GM12878 (cell line): ENCODE results near the gene PLEKHO1. TPM values are rescaled to one million over a fixed set of nuclear protein-coding genes. Genes with fewer than 3 reads are reported as not detected.

Experiments
- ATAC-seq: fragments of 200-7000 bp; cut with Tn5 transposase; 3 replicates; pipeline ENCODE4 v1.9.1; 2020; ENCODE audit warnings: mild to moderate bottlenecking, moderate library complexity
- BruUV-seq: library from RNA; stranded (reverse); fragments of 400-500 nt; replicated peaks from 2 replicates; lab custom pipeline; 2021; lab: Mats Ljungman, UMichigan
- CTCF ChIA-PET: fragments of 300-600 bp; sonication (Branson Sonifier 250); formaldehyde crosslinking; extraction: SDS; loops from one replicate; lab custom pipeline; 2021; ENCODE audit warnings: inconsistent platforms; lab: Yijun Ruan, JAX
- POLR2A ChIA-PET: fragments of 350-600 bp; formaldehyde crosslinking; extraction: SDS; loops from one replicate; lab custom pipeline; 2021; ENCODE audit warnings: inconsistent platforms; lab: Charles Lee
- RAD21 ChIA-PET: fragments of 300-600 bp; sonication (Branson Sonifier 250); formaldehyde crosslinking; loops from one replicate; lab custom pipeline; 2023; ENCODE audit warnings: antibody characterized with exemption; ENCODE audit not compliant: unreplicated experiment; lab: Charles Lee
- SMC1A ChIA-PET: fragments of 300-600 bp; sonication (Branson Sonifier 250); formaldehyde crosslinking; loops from one replicate; lab custom pipeline; 2023; ENCODE audit not compliant: unreplicated experiment, uncharacterized antibody; lab: Charles Lee
- DNase-seq: peaks from one replicate; pipeline ENCODE4 v3.0.0-alpha.2; 2011; ENCODE audit warnings: low read depth, low spot score
- FAIRE-seq: peaks from 3 replicates; lab custom pipeline; 2011; peaks lifted over from hg19 to GRCh38; lab: Jason Lieb, UNC
- H2AFZ ChIP-seq: 2 replicates; pipeline ENCODE4 v1.6.0; 2011; ENCODE audit warnings: low read depth, low read length, control low read depth; ENCODE audit not compliant: control insufficient read depth
- H3K27ac ChIP-seq: 2 replicates; pipeline ENCODE4 v1.5.1; 2011; ENCODE audit warnings: control low read depth; ENCODE audit not compliant: control insufficient read depth, insufficient read depth
- H3K27me3 ChIP-seq, 2 experiments: replicated peaks in 1 of 2; 2 replicates each; pipeline versions ENCODE4 v1.6.0 to v1.6.1; 2011; ENCODE audit warnings: low read length in 1 of 2; ENCODE audit not compliant: control insufficient read depth in 2 of 2, insufficient read depth in 2 of 2
- H3K36me3 ChIP-seq, 2 experiments: 2 replicates each; pipeline ENCODE4 v1.5.1; 2011; ENCODE audit warnings: low read length in 1 of 2; ENCODE audit not compliant: control insufficient read depth in 2 of 2, insufficient read depth in 2 of 2
- H3K4me1 ChIP-seq: 2 replicates; pipeline ENCODE4 v1.6.1; 2011; ENCODE audit warnings: mild to moderate bottlenecking, low read length, moderate library complexity, mixed read lengths; ENCODE audit not compliant: control insufficient read depth, insufficient read depth
- H3K4me2 ChIP-seq: 2 replicates; pipeline ENCODE4 v1.6.0; 2011; ENCODE audit warnings: control low read depth; ENCODE audit not compliant: control insufficient read depth, insufficient read depth
- H3K4me3 ChIP-seq: fragments of 200-600 bp; sonication (generic); 2 replicates; pipeline ENCODE4 v1.5.1; 2016
- H3K79me2 ChIP-seq: 2 replicates; pipeline ENCODE4 v1.6.0; 2011; ENCODE audit warnings: low read length; ENCODE audit not compliant: control insufficient read depth, insufficient read depth
- H3K9ac ChIP-seq: 2 replicates; pipeline ENCODE4 v1.8.0; 2011; ENCODE audit warnings: low read length, control low read depth, mixed read lengths; ENCODE audit not compliant: control insufficient read depth, insufficient read depth
- H3K9me3 ChIP-seq: replicated peaks from 3 replicates; pipeline ENCODE4 v1.5.1; 2011; ENCODE audit warnings: mild to moderate bottlenecking, low read length; ENCODE audit not compliant: control insufficient read depth, insufficient read depth
- H4K20me1 ChIP-seq: 2 replicates; pipeline ENCODE4 v1.6.0; 2011; ENCODE audit not compliant: control insufficient read depth, insufficient read depth
- CEBPB ChIP-seq, 2 experiments: fragments of 150-350 bp in 1 of 2; IDR thresholded peaks; 2 replicates each; pipeline ENCODE4 v1.6.1; 2012 to 2014; ENCODE audit warnings: low read depth in 2 of 2, low read length in 2 of 2, borderline replicate concordance in 1 of 2, inconsistent platforms in 1 of 2
- CREB1 ChIP-seq: IDR thresholded peaks from 2 replicates; pipeline ENCODE4 v1.6.1; 2012; ENCODE audit warnings: low read depth, mild to moderate bottlenecking, inconsistent platforms
- CUX1 ChIP-seq: IDR thresholded peaks from 2 replicates; pipeline ENCODE4 v1.6.1; 2012; ENCODE audit warnings: improper control_type of control experiment, low read depth, low read length; ENCODE audit not compliant: insufficient replicate concordance
- EGR1 ChIP-seq, 2 experiments: IDR thresholded peaks; 1 replicate in 1 of 2; 2 replicates in 1 of 2; pipeline ENCODE4 v1.6.1; 2011 to 2012; ENCODE audit warnings: low read depth in 2 of 2, low read length in 2 of 2, borderline replicate concordance in 1 of 2, mild to moderate bottlenecking in 1 of 2, moderate library complexity in 1 of 2
- ETV6 ChIP-seq, 2 experiments: fragments of 450-650 bp in 1 of 2; IDR thresholded peaks in 1 of 2; conservative IDR thresholded peaks in 1 of 2; 2 replicates each; pipeline ENCODE4 v1.6.1; 2014; ENCODE audit warnings: antibody characterized with exemption in 1 of 2, borderline replicate concordance in 1 of 2, low read depth in 1 of 2, mild to moderate bottlenecking in 1 of 2, moderate library complexity in 1 of 2
- KLF5 ChIP-seq: fragments of 450-650 bp; IDR thresholded peaks from 2 replicates; pipeline ENCODE4 v1.6.1; 2014; ENCODE audit warnings: mild to moderate bottlenecking; ENCODE audit not compliant: partially characterized antibody
- PAX5 ChIP-seq: IDR thresholded peaks from 2 replicates; pipeline ENCODE4 v1.6.1; 2011; ENCODE audit warnings: low read depth, low read length, borderline replicate concordance
- PML ChIP-seq: IDR thresholded peaks from 2 replicates; pipeline ENCODE4 v1.6.1; 2012; ENCODE audit warnings: low read length, inconsistent platforms
- POU2F2 ChIP-seq: IDR thresholded peaks from 3 replicates; pipeline ENCODE4 v1.6.1; 2011; ENCODE audit warnings: low read depth, mild to moderate bottlenecking, low read length, borderline replicate concordance
- SIN3A ChIP-seq: IDR thresholded peaks from 2 replicates; pipeline ENCODE4 v1.6.1; 2012; ENCODE audit warnings: low read depth, low read length, improper control_type of control experiment
- SMAD1 ChIP-seq: fragments of 450-650 bp; IDR thresholded peaks from 2 replicates; pipeline ENCODE4 v1.6.1; 2018; ENCODE audit warnings: mild to moderate bottlenecking, low read depth; ENCODE audit not compliant: partially characterized antibody
- SMC3 ChIP-seq: IDR thresholded peaks from 2 replicates; pipeline ENCODE4 v1.6.1; 2011; ENCODE audit warnings: low read length, improper control_type of control experiment, borderline replicate concordance
- WGBS: methylation state at CpG from one replicate; pipeline ENCODE4 v1.1.6; 2016; ENCODE audit warnings: low lambda C conversion rate; ENCODE audit not compliant: insufficient replicate concordance, insufficient coverage; ENCODE audit errors: missing lambda C conversion rate; 5-methylcytosine and 5-hydroxymethylcytosine counted together
- in situ Hi-C: fragments of 300-500 bp; cut with MboI; formaldehyde crosslinking; loops from 9 replicates; pipeline ENCODE4 v1.14.3; 2018; ENCODE audit warnings: mixed read lengths
- intact Hi-C: fragments of 100-400 bp; cut with micrococcal nuclease; formaldehyde crosslinking; loops from one replicate; pipeline ENCODE4 v1.14.2; 2022; ENCODE audit not compliant: unreplicated experiment
- polyA plus RNA-seq, 11 experiments: library from polyadenylated mRNA; depleted of rRNA in 4 of 11; unstranded in 6 of 11; stranded (reverse) in 5 of 11; fragments of >200 nt; fragmentation: Nextera tagmentation in 4 of 11; fragmentation: Illumina TruSeq in 1 of 11; extraction: Ambion mirVana in 4 of 11; extraction: Trizol in 1 of 11; gene quantifications; 1 replicate in 1 of 11; 2 replicates in 10 of 11; pipeline versions ENCODE4 v1.2.1 to v1.2.3, GENCODE V29; 2011 to 2016; ENCODE audit warnings: inconsistent platforms in 2 of 11, missing spikeins in 2 of 11, low read depth in 1 of 11
- total RNA-seq, 4 experiments: library from RNA; depleted of rRNA in 3 of 4; stranded (reverse); fragments of >200 nt in 3 of 4; fragmentation: Illumina TruSeq in 1 of 4; extraction: Trizol in 1 of 4; gene quantifications; 2 replicates each; pipeline versions ENCODE4 v1.2.1 to v1.2.3, GENCODE V29; 2013 to 2021

Gene PLEKHO1
- total and polyA plus RNA-seq, 10 of the 15 experiments (the other 5 are each of a cell fraction or from before 2014, with no cell fraction given) = 5.3 to 184 (median 88.8) TPM

GRCh38 chr1:150115121-150115520 is 34.6 kb upstream of the PLEKHO1 start:
- H3K36me3 ChIP-seq = no peaks in the 10 kb centered on the region; a peak in 1 of 4 replicates
- H3K9ac ChIP-seq = no peak overlapping the region
- no TSS peak for BruUV-seq
- H4K20me1 ChIP-seq = no peaks in the 10 kb centered on the region
- intact Hi-C loops (no loop called here), in situ Hi-C loops (no loop called here)
- DNase-seq (no peak), FAIRE-seq (no peak), ATAC-seq (no peak)
- ChIA-PET POLR2A (interaction anchor here (0.7 to 1.1 kb wide), 2 partner anchors 11 to 61 kb away, joined by 3 to 5 read pairs; no protein-coding TSS in a partner anchor), RAD21 (no interaction called here), CTCF (interaction anchor here (1.3 kb wide), 1 partner anchor 50 kb away, joined by 5 read pairs; no protein-coding TSS in a partner anchor), SMC1A (interaction anchor here (1.9 kb wide), 1 partner anchor 12 kb away, joined by 4 read pairs; no protein-coding TSS in a partner anchor)
- H3K4me1 ChIP-seq = no peaks in the 10 kb centered on the region
- H3K4me2 ChIP-seq = no peak overlapping the region
- H3K79me2 ChIP-seq = no peaks in the 10 kb centered on the region
- TF ChIP-seq SIN3A = no peak
- TF ChIP-seq CEBPB (IDR thresholded peaks at IDR 0.05; ENCODE audit: borderline replicate concordance in 1 of 2, low read depth in 2 of 2, low read length in 2 of 2) = no peak
- TF ChIP-seq CREB1 = no peak
- no peak for TF ChIP-seq PAX5
- TF ChIP-seq EGR1 (IDR thresholded peaks at IDR 0.05; ENCODE audit: borderline replicate concordance in 1 of 2, low read depth in 2 of 2, low read length in 2 of 2) = no peak
- H3K9me3 ChIP-seq = peaks cover 1% of the 10 kb centered on the region; the same call in 2 of the 3 replicates
- H3K27ac ChIP-seq = no peak overlapping the region
- no peaks in the 10 kb centered on the region for H3K27me3 ChIP-seq
- 96% methylated on average over 1 of the region's 1 CpG for WGBS
- no peak overlapping the region for H2AFZ ChIP-seq
- H3K4me3 ChIP-seq = no peak overlapping the region

GRCh38 chr1:150118716-150119115 is 31.0 kb upstream of the PLEKHO1 start:
- FAIRE-seq (no peak), DNase-seq (no peak), ATAC-seq (no peak)
- SMC1A ChIA-PET = interaction anchor here (1.8 kb wide), 1 partner anchor 8 kb away, joined by 6 read pairs; no protein-coding TSS in a partner anchor
- H3K36me3 ChIP-seq = no peaks in the 10 kb centered on the region
- H3K9me3 ChIP-seq = peaks cover 1% of the 10 kb centered on the region; the same call in 2 of the 3 replicates
- RAD21 ChIA-PET = no interaction called here
- in situ Hi-C loops = no loop called here
- no peaks in the 10 kb centered on the region for H4K20me1 ChIP-seq
- no peaks in the 10 kb centered on the region for H3K79me2 ChIP-seq
- no peak overlapping the region for H2AFZ ChIP-seq
- BruUV-seq = no TSS peak
- no peaks in the 10 kb centered on the region for H3K4me1 ChIP-seq
- no peak overlapping the region for H3K27ac ChIP-seq
- H3K27me3 ChIP-seq = no peaks in the 10 kb centered on the region
- no peak overlapping the region for H3K4me3 ChIP-seq
- H3K4me2 ChIP-seq = no peak overlapping the region
- 97% methylated on average over 2 of the region's 2 CpGs for WGBS
- H3K9ac ChIP-seq = no peak overlapping the region
- POLR2A ChIA-PET = no interaction called here
- intact Hi-C loops = no loop called here
- CTCF ChIA-PET = no interaction called here
- no peak for TF ChIP-seq ETV6 (conservative IDR thresholded peaks at IDR 0.05 in 1 of 2, IDR thresholded peaks at IDR 0.05 in 1 of 2; ENCODE audit: borderline replicate concordance in 1 of 2, low read depth in 1 of 2)
- TF ChIP-seq POU2F2 = no peak
- no peak for TF ChIP-seq PML
- no peak for TF ChIP-seq CUX1
- TF ChIP-seq SMAD1 = no peak
- no peak for TF ChIP-seq SMC3
- no peak for TF ChIP-seq KLF5
